SK-N-MC (cell line): Measurements from ENCODE around the gene UNCX.

ENCODE experiments used
- DNase-seq: peaks from one replicate; pipeline ENCODE4 v3.0.0-alpha.2; 2011; ENCODE audit warnings: low read depth, low spot score
- H3K27ac ChIP-seq: fragments of 200-600 bp; sonication (generic); 2 replicates; pipeline ENCODE4 v1.5.1; 2016; ENCODE audit warnings: mixed run types
- H3K36me3 ChIP-seq: fragments of 200-600 bp; sonication (generic); 2 replicates; pipeline ENCODE4 v1.6.1; 2017; ENCODE audit warnings: antibody characterized with exemption, low read length, mixed read lengths; ENCODE audit not compliant: insufficient read depth
- H3K4me3 ChIP-seq: fragments of 200-600 bp; sonication (generic); 2 replicates; pipeline ENCODE4 v1.5.1; 2016
- H3K9ac ChIP-seq: fragments of 200-600 bp; sonication (generic); 2 replicates; pipeline ENCODE4 v1.8.0; 2017; ENCODE audit warnings: mixed run types, mixed read lengths; ENCODE audit not compliant: insufficient read length
- H3K9me3 ChIP-seq: fragments of 200-600 bp; sonication (generic); 2 replicates; pipeline ENCODE4 v1.6.1; 2017; ENCODE audit warnings: low read depth, mild to moderate bottlenecking, antibody characterized with exemption, low read length, moderate library complexity, mixed read lengths
- EZH2 ChIP-seq: fragments of 200-600 bp; sonication (generic); IDR thresholded peaks from one replicate; pipeline ENCODE4 v1.6.1; 2017; ENCODE audit warnings: antibody characterized with exemption
- FOXP2 ChIP-seq: optimal IDR thresholded peaks from 2 replicates; pipeline ENCODE3; 2011; ENCODE audit warnings: mild to moderate bottlenecking, moderate library complexity; ENCODE audit not compliant: insufficient read depth; ENCODE audit errors: extremely low read length, control extremely low read depth
- POLR2AphosphoS5 ChIP-seq: IDR thresholded peaks from 2 replicates; pipeline ENCODE4 v1.6.1; 2012; ENCODE audit warnings: mild to moderate bottlenecking, low read depth, low read length, borderline replicate concordance

Gene UNCX

DNA sequence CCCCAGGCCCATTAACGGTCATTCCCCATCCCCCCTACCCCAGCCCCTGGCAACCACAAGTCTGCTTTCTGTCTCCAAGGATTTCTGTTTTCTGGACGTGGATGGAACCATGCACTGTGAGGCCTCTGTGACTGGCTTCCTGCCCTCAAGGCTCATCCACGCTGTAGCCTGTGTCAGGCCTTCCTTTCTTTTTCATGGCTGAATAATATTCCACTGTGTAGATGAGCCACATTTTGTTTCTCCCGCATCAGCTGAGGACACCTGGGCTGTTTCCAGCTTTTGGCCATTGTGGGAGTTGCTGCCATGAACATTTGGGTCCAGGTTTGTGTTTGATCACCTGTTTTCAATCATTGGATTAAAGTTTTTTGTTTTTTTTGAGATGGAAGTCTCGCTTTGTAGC lies 50.0 kb downstream of the UNCX start:
- DNase-seq, result no peak
- TF ChIP-seq EZH2 (no peak), FOXP2 (no peak), POLR2AphosphoS5 (no peak)
- Histone ChIP-seq H3K27ac (no peak overlapping the region), H3K4me3 (no peak overlapping the region), H3K9me3 (no peaks in the 10 kb centered on the region), H3K9ac (no peak overlapping the region), H3K36me3 (no peaks in the 10 kb centered on the region)

DNA sequence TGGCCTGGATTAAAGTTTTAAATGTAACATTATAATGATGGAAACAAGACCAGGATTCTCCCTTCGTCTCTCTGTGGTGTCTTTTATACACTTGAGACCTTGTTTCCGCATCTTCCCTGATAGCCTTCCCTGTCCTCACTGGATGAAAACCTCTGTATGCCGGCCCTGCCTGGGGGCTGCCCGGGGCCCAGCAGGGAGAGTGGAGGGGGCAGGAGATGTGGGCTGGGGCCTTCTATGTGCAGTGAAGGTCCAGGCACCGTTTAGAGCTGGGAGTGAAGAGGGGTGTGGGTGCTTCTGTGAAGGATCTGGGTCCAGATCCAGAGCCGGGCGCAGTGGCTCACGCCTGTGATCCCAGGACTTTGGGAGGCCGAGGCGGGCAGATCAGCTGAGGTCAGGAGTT lies 50.7 kb downstream of the UNCX start:
- DNase-seq, result no peak
- TF ChIP-seq FOXP2 (no peak), EZH2 (no peak), POLR2AphosphoS5 (no peak)
- no peaks in the 10 kb centered on the region for H3K36me3 ChIP-seq
- no peak overlapping the region for H3K9ac ChIP-seq
- no peak overlapping the region for H3K27ac ChIP-seq
- no peaks in the 10 kb centered on the region for H3K9me3 ChIP-seq
- H3K4me3 ChIP-seq, result no peak overlapping the region

DNA sequence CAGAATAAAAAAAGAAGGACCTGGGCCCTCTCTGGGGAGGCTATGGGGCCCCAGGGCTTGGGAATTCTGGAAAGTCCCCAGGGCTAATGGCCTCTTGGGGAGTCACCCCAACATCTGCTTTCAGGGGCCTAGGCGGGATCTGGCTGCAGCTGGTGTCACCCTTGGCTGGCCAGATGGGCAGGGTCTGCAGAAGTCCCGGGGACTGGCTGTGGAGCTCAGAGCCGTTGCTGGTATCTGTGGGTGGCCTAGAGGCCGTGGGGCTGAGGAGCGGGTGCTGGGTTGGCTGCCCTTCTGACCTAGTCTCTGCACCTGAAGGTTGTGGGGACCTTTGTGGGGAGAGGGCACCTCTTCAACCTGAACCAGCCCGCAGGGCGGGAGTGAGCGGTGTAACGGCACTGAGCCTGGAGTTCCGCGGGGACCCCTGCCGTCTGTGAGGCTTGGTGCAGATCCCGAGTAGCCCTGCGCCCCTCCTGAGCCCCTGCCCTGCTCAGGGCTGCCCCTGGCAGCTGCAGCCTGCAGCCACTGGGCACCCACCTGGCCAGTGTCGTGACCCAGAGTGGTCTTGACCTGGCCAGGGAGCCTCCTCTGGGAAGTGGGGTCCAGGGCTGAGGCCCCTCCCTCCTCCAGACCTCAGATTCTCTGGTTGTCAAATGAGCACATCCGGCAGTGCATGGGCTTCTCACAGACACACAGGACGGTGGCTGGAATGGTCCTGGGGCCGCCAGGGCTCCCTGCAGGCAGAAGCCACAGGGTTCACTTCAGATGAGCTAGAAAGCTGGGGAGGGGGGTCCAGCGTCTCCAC lies 51.5 kb downstream of the UNCX start:
- no peaks in the 10 kb centered on the region for H3K9me3 ChIP-seq
- no peak for DNase-seq
- H3K9ac ChIP-seq, result no peak overlapping the region
- H3K36me3 ChIP-seq, result no peaks in the 10 kb centered on the region
- no peak for TF ChIP-seq FOXP2
- no peak for TF ChIP-seq EZH2
- no peak for TF ChIP-seq POLR2AphosphoS5
- H3K4me3 ChIP-seq, result no peak overlapping the region
- no peak overlapping the region for H3K27ac ChIP-seq

DNA sequence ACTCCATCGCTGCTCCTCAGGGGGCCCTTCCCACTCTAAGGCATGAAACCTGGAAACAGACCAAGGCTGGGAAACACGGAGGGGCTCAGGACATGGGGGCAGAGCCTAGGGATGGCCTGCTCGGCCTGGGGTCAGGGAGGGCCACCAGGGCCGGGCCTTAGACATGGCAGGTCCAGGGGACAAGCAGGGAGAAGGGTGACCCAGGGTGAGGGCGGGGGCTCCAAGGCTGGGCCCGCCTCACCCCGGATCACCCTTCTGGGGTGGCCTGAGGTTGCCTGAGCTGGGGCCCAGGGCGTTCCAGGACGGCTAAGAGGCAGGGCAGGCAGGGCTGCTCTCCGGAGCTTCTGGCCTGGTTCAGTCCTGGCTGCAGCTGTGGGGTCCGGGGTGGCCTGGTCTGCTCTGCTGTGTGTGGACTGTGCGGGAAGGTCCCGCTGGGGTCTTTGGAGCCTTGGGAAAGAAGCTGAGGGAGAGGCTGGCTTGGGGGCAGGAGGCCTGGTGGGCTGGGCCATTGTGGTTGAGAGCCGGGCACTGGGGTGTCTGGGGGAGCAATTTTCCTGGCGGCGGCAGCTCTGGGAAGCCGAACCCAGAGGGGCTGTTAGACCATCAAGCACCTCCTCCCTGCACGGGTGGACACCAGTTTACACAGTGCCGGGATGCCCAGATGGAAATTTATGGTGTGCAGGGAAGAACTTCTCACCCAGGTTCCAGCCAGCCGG lies 52.2 kb downstream of the UNCX start:
- Histone ChIP-seq H3K9me3 (no peaks in the 10 kb centered on the region), H3K4me3 (no peak overlapping the region), H3K27ac (no peak overlapping the region), H3K36me3 (no peaks in the 10 kb centered on the region), H3K9ac (no peak overlapping the region)
- TF ChIP-seq POLR2AphosphoS5 (no peak), FOXP2 (no peak), EZH2 (no peak)
- no peak for DNase-seq

DNA sequence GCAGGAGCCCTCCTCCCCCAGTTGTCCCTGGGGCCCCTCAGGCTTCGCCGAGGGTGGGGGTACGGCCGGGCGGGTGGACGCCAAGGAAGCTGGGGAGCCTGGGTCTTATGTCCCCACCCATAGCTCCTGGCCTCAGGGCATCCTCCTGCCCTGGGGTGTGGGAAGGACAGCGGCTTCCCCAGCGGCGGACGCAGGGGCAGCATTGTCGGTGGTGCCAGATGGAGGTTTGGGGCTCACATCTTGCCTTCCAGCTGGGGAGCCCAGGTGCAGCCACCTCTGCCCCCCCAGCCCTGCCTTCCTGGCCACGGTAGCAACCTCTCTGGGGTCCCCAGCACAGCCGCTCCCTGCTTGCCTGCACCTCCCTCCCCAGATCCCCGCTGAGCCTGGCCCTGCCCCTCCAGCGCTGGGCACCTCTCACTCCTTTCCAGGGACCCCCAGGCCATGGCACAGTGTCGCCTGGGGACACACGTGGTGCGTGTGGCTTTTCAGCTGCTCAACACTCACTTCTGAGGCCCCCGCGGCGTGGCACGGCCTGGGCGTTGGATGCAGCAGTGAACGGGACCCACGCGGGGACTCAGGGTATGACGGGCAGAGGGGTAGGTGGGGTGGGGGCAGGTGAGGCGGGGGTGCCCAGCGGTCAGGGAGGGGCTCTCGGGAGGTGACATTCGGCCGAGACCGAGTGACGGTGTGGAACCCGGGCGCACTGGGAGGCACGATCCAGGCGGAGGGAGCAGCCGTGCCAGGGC lies 53.1 kb downstream of the UNCX start:
- Histone ChIP-seq H3K36me3 (no peaks in the 10 kb centered on the region), H3K27ac (no peak overlapping the region), H3K9me3 (no peaks in the 10 kb centered on the region), H3K9ac (no peak overlapping the region), H3K4me3 (no peak overlapping the region)
- no peak for DNase-seq
- TF ChIP-seq FOXP2 (no peak), POLR2AphosphoS5 (no peak), EZH2 (no peak)
